ENCODE data around the gene ENTHD1.

The ENTHD1 gene

DNA sequence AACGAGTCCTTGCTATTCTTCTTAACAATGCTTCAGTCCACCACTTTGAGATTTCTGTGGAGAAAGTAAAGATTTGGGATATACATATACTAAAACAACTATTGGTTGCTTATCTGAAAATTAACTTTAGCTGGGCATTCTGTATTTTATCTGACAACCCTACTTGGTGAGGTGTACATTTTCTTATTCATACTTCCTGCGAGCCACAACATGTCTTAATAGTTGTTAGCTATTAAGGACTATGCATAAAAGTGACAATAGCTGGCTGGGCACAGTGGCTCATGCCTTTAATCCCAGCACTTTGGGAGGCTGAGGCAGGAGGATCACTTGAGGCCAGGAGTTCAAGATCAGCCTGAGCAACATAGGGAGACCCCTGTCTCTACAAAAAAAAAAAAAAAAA, 38.6 kb upstream of the ENTHD1 start:
- Histone ChIP-seq H3K4me2 (ENCODE audit: low read depth, low read length) (no peak overlapping the region), H3F3A (ENCODE audit: insufficient read depth, low read length) (no peaks in the 10 kb centered on the region), H3K4me3 (ENCODE audit: low read length) (no peak overlapping the region), H3K36me3 (replicated peaks; ENCODE audit: insufficient read depth, low read length) (no peaks in the 10 kb centered on the region), H3K79me2 (ENCODE audit: low read length) (no peaks in the 10 kb centered on the region), H4K20me1 (ENCODE audit: insufficient read depth, low read length) (no peaks in the 10 kb centered on the region), H3K27me3 (replicated peaks; ENCODE audit: insufficient read depth, low read length) (no peaks in the 10 kb centered on the region), H3K27ac (ENCODE audit: low read length) (no peak overlapping the region), H2AFZ (ENCODE audit: low read length) (no peak overlapping the region), H3K9me3 (replicated peaks; ENCODE audit: insufficient read depth, low read length) (no peaks in the 10 kb centered on the region), H3K4me1 (ENCODE audit: low read length) (no peaks in the 10 kb centered on the region), H3K9me2 (replicated peaks; ENCODE audit: insufficient read depth, low read length) (no peaks in the 10 kb centered on the region), H3K9ac (ENCODE audit: low read length) (no peak overlapping the region)
- DNase-seq = no peak
- TF ChIP-seq EZH2 (optimal IDR thresholded peaks at IDR 0.05; ENCODE audit: low read depth, low read length) = no peak
- TF ChIP-seq, protein P1, sequence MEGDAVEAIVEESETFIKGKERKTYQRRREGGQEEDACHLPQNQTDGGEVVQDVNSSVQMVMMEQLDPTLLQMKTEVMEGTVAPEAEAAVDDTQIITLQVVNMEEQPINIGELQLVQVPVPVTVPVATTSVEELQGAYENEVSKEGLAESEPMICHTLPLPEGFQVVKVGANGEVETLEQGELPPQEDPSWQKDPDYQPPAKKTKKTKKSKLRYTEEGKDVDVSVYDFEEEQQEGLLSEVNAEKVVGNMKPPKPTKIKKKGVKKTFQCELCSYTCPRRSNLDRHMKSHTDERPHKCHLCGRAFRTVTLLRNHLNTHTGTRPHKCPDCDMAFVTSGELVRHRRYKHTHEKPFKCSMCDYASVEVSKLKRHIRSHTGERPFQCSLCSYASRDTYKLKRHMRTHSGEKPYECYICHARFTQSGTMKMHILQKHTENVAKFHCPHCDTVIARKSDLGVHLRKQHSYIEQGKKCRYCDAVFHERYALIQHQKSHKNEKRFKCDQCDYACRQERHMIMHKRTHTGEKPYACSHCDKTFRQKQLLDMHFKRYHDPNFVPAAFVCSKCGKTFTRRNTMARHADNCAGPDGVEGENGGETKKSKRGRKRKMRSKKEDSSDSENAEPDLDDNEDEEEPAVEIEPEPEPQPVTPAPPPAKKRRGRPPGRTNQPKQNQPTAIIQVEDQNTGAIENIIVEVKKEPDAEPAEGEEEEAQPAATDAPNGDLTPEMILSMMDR (IDR thresholded peaks at IDR 0.05; ENCODE audit: low read length) = no peak
- TF ChIP-seq EZH2phosphoT487 (IDR thresholded peaks at IDR 0.05; ENCODE audit: low read length) = no peak

DNA sequence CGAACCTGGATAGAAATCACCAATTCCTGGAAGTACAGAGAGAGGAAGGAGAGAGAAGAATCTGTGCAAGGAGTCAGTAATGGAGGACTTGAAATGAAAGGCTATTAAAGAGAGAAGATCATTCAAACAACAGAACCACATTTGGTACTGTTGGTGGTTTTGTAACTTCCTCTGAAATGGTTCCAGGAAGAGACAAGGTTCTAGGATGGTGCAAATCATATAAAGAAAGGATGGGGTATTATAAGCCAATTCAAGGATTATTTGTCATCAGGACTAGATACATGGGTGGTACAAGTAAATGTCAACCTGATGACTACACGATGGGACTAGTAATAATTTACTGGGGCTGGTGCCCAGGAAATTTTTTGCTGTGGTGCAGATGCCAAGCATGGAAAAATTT, 37.7 kb upstream of the ENTHD1 start:
- no peak overlapping the region for H3K9ac ChIP-seq (ENCODE audit: low read length)
- no peaks in the 10 kb centered on the region for H4K20me1 ChIP-seq (ENCODE audit: insufficient read depth, low read length)
- H3K9me3 ChIP-seq (replicated peaks; ENCODE audit: insufficient read depth, low read length) = no peaks in the 10 kb centered on the region
- no peaks in the 10 kb centered on the region for H3K79me2 ChIP-seq (ENCODE audit: low read length)
- H3K27ac ChIP-seq (ENCODE audit: low read length) = no peak overlapping the region
- DNase-seq = no peak
- no peaks in the 10 kb centered on the region for H3K9me2 ChIP-seq (replicated peaks; ENCODE audit: insufficient read depth, low read length)
- no peak overlapping the region for H3K4me2 ChIP-seq (ENCODE audit: low read depth, low read length)
- TF ChIP-seq, protein P1 (IDR thresholded peaks at IDR 0.05; ENCODE audit: low read length) = no peak
- TF ChIP-seq EZH2 (optimal IDR thresholded peaks at IDR 0.05; ENCODE audit: low read depth, low read length) = no peak
- no peak for TF ChIP-seq EZH2phosphoT487 (IDR thresholded peaks at IDR 0.05; ENCODE audit: low read length)
- H3K36me3 ChIP-seq (replicated peaks; ENCODE audit: insufficient read depth, low read length) = no peaks in the 10 kb centered on the region
- no peaks in the 10 kb centered on the region for H3F3A ChIP-seq (ENCODE audit: insufficient read depth, low read length)
- no peaks in the 10 kb centered on the region for H3K4me1 ChIP-seq (ENCODE audit: low read length)
- no peak overlapping the region for H2AFZ ChIP-seq (ENCODE audit: low read length)
- no peak overlapping the region for H3K4me3 ChIP-seq (ENCODE audit: low read length)
- no peaks in the 10 kb centered on the region for H3K27me3 ChIP-seq (replicated peaks; ENCODE audit: insufficient read depth, low read length)

DNA sequence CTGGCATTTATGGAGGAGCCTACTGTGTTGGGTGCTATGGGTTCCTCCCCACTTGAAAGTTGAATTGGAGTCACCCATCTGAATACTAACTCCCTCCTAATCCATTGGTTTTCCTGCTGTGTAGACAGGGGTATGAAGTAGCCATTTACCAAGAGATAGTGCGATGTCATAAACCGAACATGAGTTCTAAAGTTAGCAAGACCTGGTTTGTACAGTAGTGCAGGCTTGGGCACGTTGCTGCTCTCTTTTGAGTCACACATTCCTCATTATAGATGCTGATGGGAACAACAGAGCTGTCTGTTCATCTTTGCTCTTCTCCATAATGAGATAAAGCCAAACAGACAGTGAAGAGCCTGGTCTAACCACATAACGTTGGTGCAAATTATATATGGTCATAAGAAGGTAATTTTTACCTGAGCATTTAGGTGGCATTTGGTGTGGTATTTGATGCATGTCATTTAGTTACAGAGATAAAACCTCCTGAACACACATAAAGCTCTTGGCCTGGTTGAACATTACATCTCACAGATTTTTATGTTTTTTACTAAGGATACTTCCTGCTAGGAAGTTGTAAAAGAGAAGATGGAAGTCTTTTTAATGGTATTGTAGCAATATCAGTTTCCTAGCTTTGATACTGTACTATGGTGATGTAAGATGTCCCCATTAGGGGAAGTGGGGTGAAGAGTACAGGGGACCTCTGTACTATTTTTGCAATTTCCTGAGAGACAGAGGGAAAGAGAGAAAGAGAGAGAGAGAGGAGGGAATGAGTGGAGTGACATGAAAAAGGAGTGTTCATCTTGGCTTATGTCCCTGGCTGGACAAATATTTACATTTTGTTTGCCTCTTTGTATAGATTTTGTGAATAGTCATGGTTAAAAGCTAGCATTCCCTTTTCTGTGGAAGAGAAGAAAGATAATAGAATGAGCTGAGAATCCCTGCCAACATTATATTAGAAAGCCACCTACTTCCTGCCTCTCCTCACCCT, 35.3 kb upstream of the ENTHD1 start:
- Histone ChIP-seq H3F3A (ENCODE audit: insufficient read depth, low read length) (no peaks in the 10 kb centered on the region), H3K9me2 (replicated peaks; ENCODE audit: insufficient read depth, low read length) (no peaks in the 10 kb centered on the region), H3K4me1 (ENCODE audit: low read length) (no peaks in the 10 kb centered on the region), H3K79me2 (ENCODE audit: low read length) (no peaks in the 10 kb centered on the region), H3K4me3 (ENCODE audit: low read length) (no peak overlapping the region), H2AFZ (ENCODE audit: low read length) (no peak overlapping the region), H3K9ac (ENCODE audit: low read length) (no peak overlapping the region), H3K4me2 (ENCODE audit: low read depth, low read length) (no peak overlapping the region), H3K27me3 (replicated peaks; ENCODE audit: insufficient read depth, low read length) (no peaks in the 10 kb centered on the region), H3K9me3 (replicated peaks; ENCODE audit: insufficient read depth, low read length) (no peaks in the 10 kb centered on the region), H4K20me1 (ENCODE audit: insufficient read depth, low read length) (no peaks in the 10 kb centered on the region), H3K27ac (ENCODE audit: low read length) (no peak overlapping the region), H3K36me3 (replicated peaks; ENCODE audit: insufficient read depth, low read length) (no peaks in the 10 kb centered on the region)
- TF ChIP-seq, protein P1 (IDR thresholded peaks at IDR 0.05; ENCODE audit: low read length) = no peak
- TF ChIP-seq EZH2phosphoT487 (IDR thresholded peaks at IDR 0.05; ENCODE audit: low read length) = no peak
- TF ChIP-seq EZH2 (optimal IDR thresholded peaks at IDR 0.05; ENCODE audit: low read depth, low read length) = no peak
- no peak for DNase-seq
